ENCODE results near the gene HPF1.

GRCh38 chr4:169766741-169767140 lies 9.0 kb upstream of the HPF1 start:
- TF ChIP-seq POLR2A (IDR thresholded peaks at IDR 0.05): no peak
- no peak for TF ChIP-seq CTCF (IDR thresholded peaks at IDR 0.05)
